NOMO-1 treated with dmso at 0.1 percent for 144 hours (cell line): ENCODE data around the gene ECE1.

Source experiments
- DNase-seq: peaks from one replicate; lab custom pipeline; 2025; ENCODE audit not compliant: unreplicated experiment; lab: John Stamatoyannopoulos, UW

The ECE1 gene

DNA sequence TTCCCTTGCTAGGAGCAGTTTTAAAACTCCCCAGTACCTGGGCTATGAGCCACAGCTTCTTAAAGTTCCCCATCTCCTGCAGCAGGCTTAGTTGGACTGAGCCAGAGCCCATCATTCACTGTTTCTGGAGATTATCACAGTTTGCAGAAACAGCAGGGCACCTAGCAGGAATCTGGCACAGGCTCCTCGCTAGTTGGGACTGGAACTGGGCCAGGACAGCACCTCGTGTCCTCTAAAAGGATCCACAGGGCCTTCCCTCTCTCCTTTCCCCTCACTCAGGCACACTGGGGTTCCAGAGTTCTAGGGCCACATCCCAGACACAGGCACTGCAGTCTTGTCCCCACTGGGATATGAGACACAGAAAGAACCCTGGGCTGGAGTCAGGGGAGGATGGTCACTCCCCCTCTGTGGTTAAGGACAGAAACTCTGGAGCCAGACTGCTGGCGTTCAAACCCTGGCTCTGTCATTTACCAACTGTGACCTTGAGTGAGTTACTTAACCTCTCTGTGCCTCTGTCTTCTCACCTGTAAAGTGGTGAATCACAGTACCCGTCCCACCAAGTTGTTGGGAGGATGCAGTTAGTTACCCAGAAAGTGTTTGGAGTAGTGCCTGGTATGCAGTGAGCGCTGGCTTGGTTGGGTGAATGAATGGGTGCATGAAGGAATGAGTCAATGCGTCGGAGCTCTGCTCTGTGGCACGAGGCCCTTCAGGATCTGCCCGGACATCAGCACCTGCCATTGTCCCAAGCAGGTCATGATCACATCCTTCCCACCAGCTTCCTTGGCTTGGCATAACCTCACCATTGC is 18.8 kb upstream of the ECE1 start:
- DNase-seq: no peak

DNA sequence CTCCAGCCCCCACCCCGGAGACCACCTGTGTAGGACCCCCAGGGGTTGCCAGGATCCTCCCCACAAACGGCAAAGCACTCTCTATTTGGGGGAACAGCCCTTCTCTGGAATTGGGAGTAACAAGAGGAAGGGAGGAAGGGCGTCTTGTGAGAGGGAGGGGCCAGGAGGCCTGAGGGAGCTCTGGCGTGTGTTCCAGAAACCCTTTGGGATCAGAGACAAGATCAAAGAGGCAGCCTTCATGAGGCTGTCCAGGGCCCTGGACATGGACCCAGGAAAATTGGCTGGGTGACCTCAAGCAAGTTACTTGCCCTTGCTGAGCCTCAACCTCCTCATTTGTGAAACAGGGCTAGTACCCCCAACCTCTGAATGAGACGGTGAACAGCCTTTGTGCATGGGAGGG is 18.1 kb upstream of the ECE1 start:
- DNase-seq: no peak

DNA sequence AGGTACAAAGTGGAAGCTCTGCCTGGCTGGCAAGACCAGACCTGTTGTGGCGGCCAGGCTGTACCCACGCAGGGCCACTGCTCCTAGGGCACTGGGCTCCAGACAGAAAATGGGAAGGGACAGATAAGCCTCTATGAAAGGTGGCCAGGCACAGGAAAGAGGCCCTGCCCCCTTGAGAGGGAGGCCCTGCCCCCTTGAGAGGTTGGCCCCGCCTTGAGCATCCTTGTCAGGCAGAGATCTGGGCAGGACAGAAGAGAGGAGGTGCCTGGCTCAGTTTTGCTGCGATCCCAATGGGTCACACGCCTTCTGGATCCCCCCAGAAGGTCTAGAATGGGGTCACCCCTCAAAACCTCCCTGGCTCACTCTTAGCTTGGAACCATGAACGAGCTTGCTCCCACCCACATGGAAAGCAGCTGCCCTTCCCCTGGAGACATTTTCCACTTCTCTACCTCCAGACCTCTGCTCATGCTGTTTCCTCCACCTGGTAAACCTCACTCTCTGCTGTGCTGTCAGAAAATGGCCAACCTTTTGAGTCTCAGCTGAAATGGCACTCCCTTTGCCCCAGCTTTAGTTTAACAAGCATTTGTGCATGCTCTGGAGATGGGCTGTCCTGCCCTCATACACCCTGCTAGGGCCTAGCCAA is 17.5 kb upstream of the ECE1 start:
- no peak for DNase-seq

DNA sequence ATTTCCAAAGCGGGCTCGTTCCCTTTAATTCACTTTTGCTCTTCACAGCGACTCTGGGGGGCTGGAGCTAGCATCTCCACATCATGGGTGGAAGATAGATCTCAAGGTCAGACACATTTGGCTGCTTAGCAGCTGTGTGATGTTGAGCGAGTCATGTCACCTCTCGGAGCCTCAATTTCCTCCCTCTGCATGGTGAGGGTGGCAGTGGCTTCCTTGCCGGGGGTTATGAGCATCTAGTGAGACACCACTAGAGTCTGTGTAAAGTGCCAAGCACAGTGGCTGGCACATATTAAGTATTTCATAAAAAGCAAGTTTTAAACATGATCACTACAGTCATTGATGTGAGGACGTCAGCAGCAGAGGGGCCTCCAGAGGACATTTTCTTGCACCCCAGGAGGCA is 16.9 kb upstream of the ECE1 start:
- no peak for DNase-seq

DNA sequence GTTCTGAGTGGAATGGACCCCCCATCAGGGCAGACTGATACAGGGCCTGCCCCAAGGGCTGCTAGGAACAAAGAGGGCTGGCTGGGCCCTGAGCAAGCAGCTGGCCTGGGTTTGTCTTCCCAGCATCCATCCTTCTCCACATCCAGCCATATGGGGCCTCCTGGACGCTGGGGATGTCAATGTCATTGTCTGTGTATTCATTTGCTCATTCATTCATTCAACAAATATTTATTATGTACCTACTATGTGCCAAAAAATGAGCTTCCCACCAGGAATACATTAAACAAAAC is 15.6 kb upstream of the ECE1 start:
- no peak for DNase-seq

DNA sequence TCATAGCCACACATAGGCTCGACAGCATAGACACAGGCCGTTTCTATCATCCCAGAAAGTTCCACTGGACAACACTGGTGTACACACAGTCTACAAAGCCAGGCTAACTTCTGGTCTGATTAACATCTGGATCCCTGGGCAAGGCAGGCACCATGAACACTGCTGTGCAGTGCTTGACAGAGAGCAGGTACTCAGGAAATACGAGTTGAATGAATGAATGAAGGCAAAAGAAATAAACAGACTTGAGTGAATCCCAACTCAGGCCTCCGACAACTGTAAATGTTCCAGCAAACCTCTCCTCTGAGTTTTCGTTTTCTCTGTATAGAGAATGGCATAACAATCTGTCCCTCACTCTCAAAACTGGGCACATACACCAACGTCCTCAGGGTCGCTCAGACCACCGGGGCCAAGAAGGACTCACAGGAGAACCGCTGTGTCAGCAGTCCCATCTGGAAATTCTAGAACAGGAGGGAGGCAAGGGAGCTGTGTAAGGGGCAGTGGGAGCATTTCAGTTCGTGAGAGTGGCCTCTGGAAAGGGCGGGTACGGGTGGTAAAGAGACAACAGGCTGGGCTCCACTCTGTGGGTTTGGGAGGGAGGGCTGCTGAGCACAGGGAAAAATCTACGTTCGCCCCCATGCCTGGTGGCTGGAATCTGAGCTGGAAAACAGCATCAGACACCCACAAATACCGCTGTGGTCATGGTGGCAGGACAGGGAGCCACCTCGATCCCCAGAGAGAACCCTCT is 15.1 kb upstream of the ECE1 start:
- DNase-seq: no peak

DNA sequence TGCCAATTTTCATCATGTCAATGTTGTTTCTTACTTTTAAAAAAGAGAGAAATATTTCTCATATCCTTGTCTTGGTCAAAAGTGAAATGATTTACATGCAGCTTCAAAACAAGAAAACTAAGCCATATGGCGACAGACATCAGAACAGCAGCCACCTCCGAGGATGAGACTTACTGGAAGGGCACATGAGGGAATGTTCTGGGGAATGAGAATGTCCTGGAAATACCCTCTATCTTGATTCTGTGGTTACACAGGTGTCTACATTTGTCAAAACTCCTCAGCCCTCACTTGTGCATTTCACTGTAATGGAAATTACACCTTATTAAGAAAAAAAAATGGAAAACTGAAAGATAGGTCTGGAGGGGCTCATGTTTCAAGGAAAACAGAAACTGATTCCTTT is 14.2 kb upstream of the ECE1 start:
- DNase-seq: no peak

DNA sequence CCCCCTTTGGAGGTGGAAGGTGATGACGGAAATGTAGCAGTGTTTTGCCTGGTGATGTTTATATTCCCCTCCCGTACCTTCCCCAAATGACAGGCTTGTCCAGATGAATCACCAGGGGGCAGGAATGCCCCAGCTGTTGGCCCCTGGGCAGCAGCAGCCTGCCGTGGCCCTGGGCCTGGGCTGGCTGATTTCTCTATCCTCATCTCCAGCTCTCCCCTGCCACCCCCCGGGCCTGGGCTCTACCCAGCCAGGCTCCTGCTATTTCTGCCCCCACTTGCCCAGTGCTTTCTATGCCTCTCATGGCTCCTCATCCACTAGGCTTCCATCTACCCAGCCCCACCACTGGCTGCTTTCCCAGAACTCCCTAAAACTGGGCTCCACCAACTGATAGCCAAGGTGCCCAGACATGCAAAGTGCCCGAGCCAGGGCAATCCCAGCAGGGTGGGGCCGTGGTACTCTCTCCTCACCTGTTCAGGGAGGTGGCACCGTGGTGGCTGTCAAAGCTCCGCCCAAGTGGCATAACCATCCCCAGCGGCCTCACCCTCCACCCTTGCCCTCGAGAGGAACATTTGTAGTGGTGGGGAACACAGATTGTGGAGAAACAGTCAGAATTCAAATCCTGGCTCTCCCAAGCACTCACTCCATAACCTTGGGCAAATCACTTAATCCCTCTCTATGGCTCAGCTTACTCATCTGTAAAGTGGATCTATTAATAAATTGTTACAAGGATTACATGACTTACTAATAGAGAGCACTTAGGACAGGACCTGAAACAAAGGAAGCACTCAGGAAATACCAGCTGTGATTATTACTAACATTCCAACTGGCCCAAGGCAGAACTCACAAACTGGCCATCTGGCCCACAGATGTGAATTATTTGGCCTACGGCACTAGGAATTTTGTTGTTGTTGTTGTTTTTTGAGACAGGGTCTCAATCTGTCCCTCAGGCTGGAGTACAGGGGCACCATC is 12.8 kb upstream of the ECE1 start:
- DNase-seq: no peak

DNA sequence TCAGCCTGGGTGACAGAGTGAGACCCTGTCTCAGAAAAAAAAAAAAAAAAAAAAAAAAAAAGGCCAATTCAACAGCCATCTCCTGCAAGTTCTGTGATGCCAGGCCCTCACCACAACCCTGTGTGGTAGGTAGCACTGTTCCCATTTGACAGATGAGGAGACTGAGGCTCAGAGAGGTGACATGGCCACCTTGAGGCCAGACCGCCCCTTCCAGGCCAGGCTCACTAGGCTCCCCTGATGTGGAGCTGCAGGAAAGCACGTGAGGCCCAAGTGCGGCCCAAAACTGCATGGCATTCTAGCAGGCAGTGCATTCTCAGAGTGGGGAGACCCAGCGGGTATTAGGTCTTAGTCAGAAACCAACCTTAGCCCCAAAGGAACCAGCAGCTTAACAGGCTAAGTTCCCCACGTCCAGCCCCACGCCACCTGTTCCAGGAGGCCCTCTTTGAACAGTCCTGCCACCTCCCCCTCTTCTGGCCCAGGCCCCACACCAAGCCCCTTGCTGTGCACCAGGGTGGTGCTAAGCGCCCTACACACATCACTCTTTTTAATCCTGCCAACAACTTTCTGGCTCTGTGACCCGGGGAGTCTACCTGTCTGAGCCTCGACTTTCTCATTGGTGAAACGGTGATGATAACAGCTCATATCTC is 11.7 kb upstream of the ECE1 start:
- DNase-seq: no peak

DNA sequence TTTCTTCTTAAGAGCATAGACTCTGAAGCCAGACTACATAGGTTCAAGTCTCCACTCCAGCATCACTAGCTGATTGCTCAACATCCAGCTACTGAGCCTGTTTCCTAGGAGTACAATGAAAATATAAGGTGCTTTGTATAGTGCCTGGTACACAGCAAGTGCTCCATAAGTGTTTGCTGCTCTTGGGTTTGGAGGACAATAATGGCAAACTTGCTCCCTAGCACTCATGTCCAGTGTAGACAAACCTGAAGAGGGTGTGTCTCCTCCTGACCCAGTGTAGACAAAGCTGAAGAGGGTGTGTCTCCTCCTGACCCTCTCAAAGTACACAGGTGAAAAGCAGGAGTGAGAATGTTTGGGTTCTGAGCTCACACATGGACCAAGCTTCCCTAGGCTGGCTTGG is 10.5 kb upstream of the ECE1 start:
- no peak for DNase-seq

DNA sequence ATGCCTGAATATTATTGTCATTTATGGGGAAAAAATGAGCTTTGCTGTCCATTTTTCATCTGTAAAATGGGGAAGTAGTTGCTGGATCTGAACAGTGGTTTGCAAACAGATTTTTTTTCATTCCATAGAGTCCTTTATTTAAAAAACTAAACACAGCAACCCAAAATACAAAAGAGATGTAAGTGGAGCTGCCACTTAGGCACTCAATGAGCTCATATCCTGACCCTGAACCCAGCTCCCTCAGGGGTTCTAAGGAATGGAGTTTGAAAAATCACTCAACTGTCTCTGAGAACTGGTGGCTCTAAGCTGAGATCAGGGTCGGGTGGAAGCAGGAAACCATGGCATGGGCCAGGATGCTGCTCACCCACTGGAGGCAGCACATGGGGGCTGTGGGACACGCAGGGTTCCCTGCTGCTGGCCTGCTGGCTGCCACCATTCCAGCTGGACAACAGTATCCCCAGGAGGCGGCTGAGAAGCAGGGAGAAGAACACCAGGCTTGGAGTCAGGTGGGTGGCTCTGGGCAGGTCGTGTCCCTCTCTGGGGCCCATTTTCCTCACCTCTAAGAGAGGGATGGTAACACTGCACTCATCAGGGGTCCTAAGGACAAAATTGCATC is 9.6 kb upstream of the ECE1 start:
- no peak for DNase-seq

DNA sequence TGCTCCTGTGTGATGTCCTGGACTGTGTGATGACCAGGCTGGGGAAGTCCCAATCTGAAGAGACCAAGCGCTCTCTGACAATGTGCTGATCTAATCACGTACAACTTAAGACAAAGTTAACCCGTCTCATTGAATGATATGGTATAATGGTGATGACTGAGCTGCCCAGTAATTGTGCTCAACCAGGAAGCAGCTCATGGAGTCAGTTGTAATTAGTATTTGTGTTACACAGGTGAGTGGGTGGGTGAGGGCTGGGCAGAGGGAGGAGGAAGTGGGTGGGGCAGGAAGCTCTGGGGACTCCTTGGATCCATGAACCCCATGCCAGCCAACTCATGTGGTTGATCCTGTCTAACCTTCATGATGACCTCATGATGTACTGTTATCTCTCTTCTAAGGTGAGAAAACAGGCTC is 8.7 kb upstream of the ECE1 start:
- DNase-seq: no peak

DNA sequence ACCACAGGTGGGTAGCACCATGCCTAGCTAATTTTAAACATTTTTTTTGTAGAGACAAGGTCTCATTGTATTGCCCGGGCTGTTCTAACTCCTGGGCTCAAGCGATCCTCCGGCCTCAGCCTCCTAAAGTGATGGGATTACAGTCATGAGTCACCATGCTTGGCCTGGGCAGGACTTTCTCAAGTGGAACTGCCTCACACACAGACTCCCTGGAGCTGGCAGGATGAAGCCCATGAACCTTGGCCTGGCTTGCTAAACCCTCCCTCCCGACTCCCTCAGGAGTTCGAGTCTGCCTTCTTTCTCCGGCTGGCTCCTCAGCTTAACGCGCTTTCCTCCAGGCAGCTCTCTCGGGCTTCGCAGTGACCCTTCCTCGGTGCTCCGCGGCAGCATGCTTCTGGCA is 7.7 kb upstream of the ECE1 start:
- no peak for DNase-seq

DNA sequence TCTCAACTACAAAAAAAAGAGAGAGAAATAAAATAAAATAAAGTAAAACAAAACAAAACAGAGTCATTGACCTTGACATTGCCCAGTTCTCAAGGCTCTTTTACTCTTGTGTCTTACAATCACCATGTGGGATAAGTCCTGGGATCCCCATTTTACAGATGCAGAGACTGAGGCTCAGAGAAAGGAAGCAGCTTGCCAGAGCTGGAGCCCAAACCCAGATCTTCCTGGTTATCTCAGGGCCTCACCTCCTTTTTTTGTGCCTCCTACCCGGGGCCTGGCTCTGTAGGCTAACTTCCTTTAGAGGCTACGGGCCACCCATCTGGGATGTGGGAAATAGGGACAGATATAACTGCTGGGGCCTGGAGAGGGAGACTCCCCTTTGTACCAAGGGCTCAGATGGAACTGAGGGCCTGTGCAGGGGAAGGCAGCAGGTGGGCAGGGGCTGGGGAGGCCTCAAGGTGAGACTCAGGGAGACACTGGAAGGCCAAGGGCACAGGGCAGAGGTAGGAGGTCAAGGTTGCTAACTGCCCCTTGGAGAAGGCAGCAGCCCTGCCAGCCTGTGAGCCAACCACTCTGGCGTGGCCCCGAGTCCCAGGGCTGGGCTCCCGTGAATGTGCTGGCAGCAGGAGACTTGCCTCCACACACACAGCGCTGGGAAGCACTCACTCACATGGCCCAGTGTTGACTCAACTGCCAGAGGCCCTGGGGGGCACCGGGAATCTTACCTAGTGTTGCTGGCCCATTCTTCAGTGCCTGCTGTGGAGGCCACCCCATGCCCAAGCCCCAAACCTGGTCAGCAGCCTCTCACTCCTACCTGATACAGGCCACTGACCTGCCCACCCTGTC is 6.5 kb upstream of the ECE1 start:
- no peak for DNase-seq

DNA sequence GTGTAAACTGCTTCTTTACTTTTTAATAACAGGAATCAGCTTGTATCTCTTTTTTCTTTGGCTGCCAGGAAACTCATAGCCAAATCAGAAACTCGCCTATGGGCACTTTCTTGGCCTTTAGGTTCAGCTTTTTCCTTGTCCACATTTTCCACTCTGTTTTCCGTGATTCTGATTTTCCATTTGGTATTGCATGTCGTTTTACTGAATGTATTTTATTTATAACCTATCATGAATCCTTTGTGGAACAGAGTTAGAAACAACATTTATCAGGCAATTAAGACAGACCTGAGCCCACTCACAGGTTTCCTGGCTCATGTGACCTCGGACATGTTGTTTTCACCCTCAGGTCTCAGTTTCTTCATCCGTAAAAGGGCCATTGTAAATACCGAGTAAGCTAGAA is 5.3 kb upstream of the ECE1 start:
- DNase-seq: no peak

DNA sequence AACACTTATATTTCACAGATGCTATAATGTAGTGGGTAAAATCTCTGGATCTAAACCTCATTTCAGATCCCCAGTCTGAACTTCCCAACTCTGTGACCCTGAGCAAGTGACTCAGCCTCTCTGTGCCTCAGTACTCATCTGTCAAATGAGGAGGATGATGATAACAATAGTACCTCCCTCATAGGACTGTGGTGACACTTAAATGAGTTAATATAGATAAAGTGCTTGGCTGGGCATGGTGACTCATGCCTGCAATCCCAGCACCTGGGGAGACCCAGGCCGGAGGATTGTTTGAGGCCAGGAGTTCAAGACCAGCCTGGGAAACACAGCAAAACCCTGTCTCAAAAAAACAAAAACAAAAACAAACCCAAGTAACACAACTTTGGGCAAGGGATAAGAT is 4.7 kb upstream of the ECE1 start:
- DNase-seq: no peak

DNA sequence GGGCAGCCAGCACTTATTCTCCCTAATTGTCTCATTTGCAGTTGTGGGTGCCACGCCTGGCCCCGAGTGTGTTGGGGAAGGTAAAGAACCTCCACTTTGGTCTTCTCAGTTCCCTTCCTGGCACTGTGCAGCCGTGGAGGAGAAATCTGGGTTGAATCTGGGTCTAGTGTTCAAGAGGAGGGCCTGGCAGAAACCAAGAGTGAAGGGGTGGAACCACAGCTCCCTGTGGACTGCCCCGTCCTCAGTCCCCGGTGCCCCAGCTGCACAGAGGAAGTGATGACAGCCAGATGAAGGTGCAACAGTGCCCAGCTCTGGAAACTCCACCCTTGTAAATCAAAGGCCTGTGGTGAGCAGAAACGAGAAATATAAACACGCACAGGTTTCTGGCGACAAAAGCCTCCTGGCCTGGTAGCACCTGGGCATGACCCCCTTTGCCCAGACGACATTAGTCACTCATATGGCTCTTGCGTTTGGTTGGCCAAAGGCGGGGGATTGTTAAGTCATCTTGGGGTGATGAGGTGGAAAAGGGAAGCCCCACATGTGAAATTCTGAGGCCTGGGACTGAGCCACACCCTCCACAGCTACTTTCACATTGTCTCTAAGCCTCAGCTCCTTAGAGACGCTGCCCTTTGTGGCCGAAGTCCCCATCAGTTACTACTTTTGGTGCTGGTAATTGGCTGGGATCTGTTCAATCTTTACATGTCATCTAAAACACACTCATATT is 4.2 kb upstream of the ECE1 start:
- peak; percentile 64 for DNase-seq

DNA sequence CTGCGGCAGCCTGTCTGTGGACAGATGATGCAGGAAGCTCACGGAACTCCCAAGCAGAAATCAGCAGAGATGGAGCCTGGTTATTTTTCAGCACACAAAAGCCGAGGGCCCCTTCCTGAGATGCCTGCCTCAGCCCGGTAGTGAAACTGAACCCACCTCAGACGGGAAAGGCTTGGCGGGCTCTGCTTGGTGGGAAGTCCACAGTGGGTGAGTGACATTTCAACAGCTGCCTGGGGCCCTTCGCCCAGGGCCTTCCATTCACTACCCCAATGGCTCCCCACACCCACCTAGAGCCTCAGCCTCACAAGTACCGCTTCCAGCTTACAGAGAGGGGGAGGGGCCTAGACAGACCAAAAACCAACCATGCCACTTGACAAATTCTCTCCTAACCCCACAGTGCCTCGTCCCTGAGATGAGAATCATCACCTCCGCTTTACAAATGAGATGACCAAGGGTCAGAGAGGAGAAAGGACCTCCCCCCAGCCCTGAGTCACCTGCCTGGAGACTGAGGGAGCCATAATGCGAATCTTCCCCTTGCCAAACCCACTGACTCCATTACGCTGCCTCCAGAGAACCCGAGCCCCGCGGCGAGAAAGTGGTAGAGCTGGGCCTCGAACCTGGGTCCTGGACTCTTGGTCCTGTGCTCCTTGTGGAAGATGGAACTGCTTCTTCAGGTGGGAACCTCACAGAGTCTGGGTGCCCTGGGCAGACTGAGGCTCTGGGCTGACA is 3.4 kb upstream of the ECE1 start:
- no peak for DNase-seq
